ENCODE measurements around the gene SMG6.

- TF ChIP-seq RARB (CRISPR knock-in tag; IDR thresholded peaks at IDR 0.05) = no peak
- TF ChIP-seq, protein P1, sequence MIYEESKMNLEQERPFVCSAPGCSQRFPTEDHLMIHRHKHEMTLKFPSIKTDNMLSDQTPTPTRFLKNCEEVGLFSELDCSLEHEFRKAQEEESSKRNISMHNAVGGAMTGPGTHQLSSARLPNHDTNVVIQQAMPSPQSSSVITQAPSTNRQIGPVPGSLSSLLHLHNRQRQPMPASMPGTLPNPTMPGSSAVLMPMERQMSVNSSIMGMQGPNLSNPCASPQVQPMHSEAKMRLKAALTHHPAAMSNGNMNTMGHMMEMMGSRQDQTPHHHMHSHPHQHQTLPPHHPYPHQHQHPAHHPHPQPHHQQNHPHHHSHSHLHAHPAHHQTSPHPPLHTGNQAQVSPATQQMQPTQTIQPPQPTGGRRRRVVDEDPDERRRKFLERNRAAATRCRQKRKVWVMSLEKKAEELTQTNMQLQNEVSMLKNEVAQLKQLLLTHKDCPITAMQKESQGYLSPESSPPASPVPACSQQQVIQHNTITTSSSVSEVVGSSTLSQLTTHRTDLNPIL (CRISPR knock-in tag; IDR thresholded peaks at IDR 0.05; ENCODE audit: low read depth) = no peak
- TF ChIP-seq PPARA (CRISPR knock-in tag; IDR thresholded peaks at IDR 0.05; ENCODE audit: borderline replicate concordance) = no peak
- no peak for TF ChIP-seq BACH2 (CRISPR knock-in tag; IDR thresholded peaks at IDR 0.05; ENCODE audit: borderline replicate concordance)
- no peak for TF ChIP-seq TOX (CRISPR knock-in tag; IDR thresholded peaks at IDR 0.05; ENCODE audit: borderline replicate concordance)
Measured at GRCh38 chr17:2012499-2012898, 291.1 kb downstream of the SMG6 start.
